WERI-Rb-1 (cell line): ENCODE results near the gene KLK14.

Experiments
- DNase-seq: peaks from one replicate; pipeline ENCODE4 v3.0.0-alpha.2; 2020
- H3K27ac ChIP-seq: fragments of 250-450 bp; sonication (Bioruptor Pico); 2 replicates; pipeline ENCODE4 v1.5.1; 2020; ENCODE audit warnings: mild to moderate bottlenecking, moderate library complexity
- H3K27me3 ChIP-seq: fragments of 250-450 bp; sonication (Bioruptor Pico); 2 replicates; pipeline ENCODE4 v1.5.1; 2021; ENCODE audit warnings: mild to moderate bottlenecking, low read depth, moderate library complexity; ENCODE audit not compliant: insufficient read depth, severe bottlenecking
- H3K36me3 ChIP-seq: fragments of 250-450 bp; sonication (Bioruptor Pico); 2 replicates; pipeline ENCODE4 v1.5.1; 2020; ENCODE audit warnings: mild to moderate bottlenecking, moderate library complexity
- H3K4me3 ChIP-seq: 2 replicates; pipeline ENCODE4 v1.5.1; 2011; ENCODE audit warnings: low read depth, mild to moderate bottlenecking, control low read depth, low read length
- H3K9me3 ChIP-seq: fragments of 250-450 bp; sonication (Bioruptor Pico); 2 replicates; pipeline ENCODE4 v1.5.1; 2021; ENCODE audit warnings: mild to moderate bottlenecking, moderate library complexity; ENCODE audit not compliant: severe bottlenecking
- CTCF ChIP-seq: IDR thresholded peaks from 2 replicates; pipeline ENCODE4 v1.5.1; 2011; ENCODE audit warnings: low read depth, mild to moderate bottlenecking, control low read depth, inconsistent platforms, low read length

Gene KLK14

DNA sequence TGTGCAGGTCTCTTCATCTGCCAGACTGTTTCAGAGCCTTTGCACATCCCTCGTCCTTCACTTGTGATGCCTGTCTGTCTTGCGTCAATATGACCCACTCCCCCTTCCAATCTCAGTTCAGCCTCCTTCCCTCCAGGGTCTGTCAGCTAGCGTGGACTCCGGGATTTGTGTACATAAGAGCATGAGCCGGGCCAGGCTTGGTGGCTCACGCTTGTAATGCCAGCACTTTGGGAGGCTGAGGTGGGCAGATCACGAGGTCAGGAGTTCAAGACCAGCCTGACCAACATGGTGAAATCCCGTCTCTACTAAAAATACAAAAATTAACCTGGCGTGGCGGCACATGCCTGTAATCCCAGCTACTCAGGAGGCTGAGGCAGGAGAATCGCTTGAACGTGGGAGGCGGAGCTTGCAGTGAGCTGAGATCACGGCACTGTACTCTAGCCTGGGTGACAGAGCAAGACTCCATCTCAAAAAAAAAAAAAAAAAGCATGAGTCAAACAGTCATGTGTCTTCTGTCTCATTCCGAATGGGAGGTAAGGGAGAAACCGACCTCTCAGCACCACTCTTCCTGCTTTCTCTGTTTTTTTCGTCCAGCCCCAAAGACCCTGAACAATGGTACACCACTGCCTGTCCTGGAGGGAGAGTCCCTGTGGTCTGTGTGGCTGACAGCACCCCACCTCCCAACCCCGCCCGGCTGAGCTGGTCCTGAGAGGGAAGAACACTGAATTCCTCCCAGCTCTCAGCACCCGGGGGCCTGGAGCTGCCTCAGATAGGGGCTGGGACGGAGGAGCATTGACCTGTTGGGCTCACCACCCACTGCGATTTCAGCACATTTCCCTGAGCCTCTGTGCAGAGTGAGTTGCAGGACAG is 39.7 kb upstream of the KLK14 start:
- H3K4me3 ChIP-seq: no peak overlapping the region
- H3K36me3 ChIP-seq: no peaks in the 10 kb centered on the region
- TF ChIP-seq CTCF: no peak
- H3K27ac ChIP-seq: no peak overlapping the region
- peaks cover 87% of the 10 kb centered on the region for H3K27me3 ChIP-seq
- DNase-seq: no peak
- no peaks in the 10 kb centered on the region for H3K9me3 ChIP-seq

DNA sequence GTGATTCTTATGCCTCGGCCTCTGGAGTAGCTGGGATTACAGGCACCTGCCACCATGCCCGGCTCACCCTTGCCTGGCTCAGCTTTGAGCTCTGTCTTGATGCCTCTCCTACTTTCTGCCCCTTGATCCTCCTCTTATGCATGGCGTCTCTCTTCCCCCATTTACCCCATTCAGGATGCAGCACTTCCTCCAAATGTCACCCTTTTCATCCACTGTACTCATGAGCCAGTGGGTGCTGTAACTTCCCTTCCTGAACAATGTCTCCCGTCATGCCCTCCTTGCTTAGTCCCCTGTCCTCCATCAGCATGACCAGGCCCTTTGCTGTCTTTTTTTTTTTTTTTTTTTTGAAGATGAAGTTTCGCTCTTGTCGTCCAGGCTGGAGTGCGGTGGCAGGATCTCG is 38.6 kb upstream of the KLK14 start:
- Histone ChIP-seq H3K36me3 (no peaks in the 10 kb centered on the region), H3K27me3 (peaks cover 87% of the 10 kb centered on the region), H3K4me3 (no peak overlapping the region), H3K9me3 (no peaks in the 10 kb centered on the region), H3K27ac (no peak overlapping the region)
- DNase-seq: no peak
- no peak for TF ChIP-seq CTCF

DNA sequence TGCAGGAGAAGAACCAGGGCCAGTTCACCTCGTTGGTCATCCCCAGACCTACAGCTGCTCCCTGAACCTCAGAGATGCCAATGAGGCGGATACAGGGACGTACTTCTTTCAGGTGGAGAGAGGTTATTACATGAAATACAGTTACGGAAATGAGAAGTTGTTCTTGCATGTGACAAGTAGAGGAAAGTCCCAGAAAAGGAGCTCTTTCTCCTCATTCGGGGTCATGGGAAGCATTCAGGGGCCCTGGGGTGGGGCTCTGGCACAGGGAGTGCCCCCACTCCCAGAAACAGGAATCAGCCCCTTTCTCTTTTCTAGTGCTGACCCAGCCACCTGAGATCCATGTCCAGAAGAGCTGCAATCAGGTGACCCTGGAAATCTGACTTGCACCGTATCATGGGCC is 37.5 kb upstream of the KLK14 start:
- no peak for TF ChIP-seq CTCF
- Histone ChIP-seq H3K27me3 (peaks cover 87% of the 10 kb centered on the region), H3K9me3 (no peaks in the 10 kb centered on the region), H3K36me3 (no peaks in the 10 kb centered on the region), H3K4me3 (no peak overlapping the region), H3K27ac (no peak overlapping the region)
- DNase-seq: no peak

- no peak overlapping the region for H3K27ac ChIP-seq
- TF ChIP-seq CTCF: no peak
- DNase-seq: no peak
- H3K4me3 ChIP-seq: no peak overlapping the region
- no peaks in the 10 kb centered on the region for H3K9me3 ChIP-seq
- no peaks in the 10 kb centered on the region for H3K36me3 ChIP-seq
- H3K27me3 ChIP-seq: peaks cover 87% of the 10 kb centered on the region
Observed at GRCh38 chr19:51119611-51120010, 36.9 kb upstream of the KLK14 start.

DNA sequence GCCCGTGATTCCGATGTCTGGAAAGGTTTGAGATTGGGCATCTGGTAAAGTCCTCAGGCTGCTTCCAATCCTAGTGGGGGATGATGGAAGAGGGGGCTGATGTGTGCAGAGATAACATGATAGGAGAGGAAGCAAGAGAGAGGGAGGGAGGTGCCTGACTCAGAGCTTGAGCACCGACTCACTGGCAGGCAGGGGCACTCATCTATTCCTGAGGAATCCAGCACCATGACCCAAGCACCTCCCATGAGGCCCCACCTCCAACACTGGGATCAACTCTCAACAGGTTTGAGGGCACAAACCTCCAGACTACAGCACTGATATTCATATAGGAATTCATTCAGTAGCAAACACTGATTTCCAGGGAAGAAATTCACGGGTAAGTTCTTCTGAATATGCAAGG is 36.4 kb upstream of the KLK14 start:
- H3K27me3 ChIP-seq: peaks cover 90% of the 10 kb centered on the region
- DNase-seq: no peak
- no peak for TF ChIP-seq CTCF
- no peak overlapping the region for H3K27ac ChIP-seq
- no peaks in the 10 kb centered on the region for H3K9me3 ChIP-seq
- H3K36me3 ChIP-seq: no peaks in the 10 kb centered on the region
- H3K4me3 ChIP-seq: no peak overlapping the region

GRCh38 chr19:51116736-51117286 is 34.1 kb upstream of the KLK14 start:
- peaks cover 91% of the 10 kb centered on the region for H3K27me3 ChIP-seq
- TF ChIP-seq CTCF: no peak

More at GRCh38 chr19:51116736-51117286, 34.1 kb upstream of the KLK14 start:
- H3K27ac ChIP-seq: no peak overlapping the region
- H3K36me3 ChIP-seq: no peaks in the 10 kb centered on the region
- H3K9me3 ChIP-seq: no peaks in the 10 kb centered on the region
- no peak for DNase-seq
- H3K4me3 ChIP-seq: no peak overlapping the region
